Stimulated activated CD8-positive, alpha-beta memory T cell treated with anti-CD3 and anti-CD28 coated beads, Interleukin-4, amount 100 ng/mL, for 24 hours (primary cell): ENCODE measurements around the gene STPG3.
"Not testable (repeated sequence)": the region's sequence is repeated elsewhere in the genome, so short reads cannot be mapped to it uniquely, and the experiment has no call there.

Experiments used
- DNase-seq: peaks from one replicate; pipeline ENCODE4 v3.0.0-alpha.2; 2020; ENCODE audit warnings: low read depth

The STPG3 gene

DNA sequence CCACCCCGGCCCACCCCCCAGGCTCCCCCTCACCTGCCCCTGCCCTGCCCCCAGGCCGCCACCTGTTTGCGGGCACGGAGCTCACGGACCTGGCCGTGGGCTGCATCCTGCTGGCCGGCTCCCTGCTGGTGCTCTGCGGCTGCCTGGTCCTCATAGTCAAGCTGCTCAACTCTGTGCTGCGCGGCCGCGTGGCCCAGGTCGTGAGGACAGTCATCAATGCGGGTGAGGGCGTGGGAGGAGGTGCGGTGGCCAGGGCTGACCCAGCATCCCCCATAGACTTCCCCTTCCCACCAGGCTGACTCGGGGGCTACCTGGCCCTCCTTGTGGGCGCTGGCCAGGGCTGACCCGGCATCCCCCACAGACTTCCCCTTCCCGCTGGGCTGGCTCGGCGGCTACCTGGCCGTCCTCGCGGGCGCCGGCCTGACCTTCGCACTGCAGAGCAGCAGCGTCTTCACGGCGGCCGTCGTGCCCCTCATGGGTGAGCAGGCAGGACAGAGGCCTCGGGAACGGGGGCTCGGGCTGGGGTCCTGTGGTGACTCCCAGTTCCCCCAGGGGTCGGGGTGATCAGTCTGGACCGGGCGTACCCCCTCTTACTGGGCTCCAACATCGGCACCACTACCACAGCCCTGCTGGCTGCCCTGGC is 16.9 kb upstream of the STPG3 start:
- DNase-seq, result no peak

DNA sequence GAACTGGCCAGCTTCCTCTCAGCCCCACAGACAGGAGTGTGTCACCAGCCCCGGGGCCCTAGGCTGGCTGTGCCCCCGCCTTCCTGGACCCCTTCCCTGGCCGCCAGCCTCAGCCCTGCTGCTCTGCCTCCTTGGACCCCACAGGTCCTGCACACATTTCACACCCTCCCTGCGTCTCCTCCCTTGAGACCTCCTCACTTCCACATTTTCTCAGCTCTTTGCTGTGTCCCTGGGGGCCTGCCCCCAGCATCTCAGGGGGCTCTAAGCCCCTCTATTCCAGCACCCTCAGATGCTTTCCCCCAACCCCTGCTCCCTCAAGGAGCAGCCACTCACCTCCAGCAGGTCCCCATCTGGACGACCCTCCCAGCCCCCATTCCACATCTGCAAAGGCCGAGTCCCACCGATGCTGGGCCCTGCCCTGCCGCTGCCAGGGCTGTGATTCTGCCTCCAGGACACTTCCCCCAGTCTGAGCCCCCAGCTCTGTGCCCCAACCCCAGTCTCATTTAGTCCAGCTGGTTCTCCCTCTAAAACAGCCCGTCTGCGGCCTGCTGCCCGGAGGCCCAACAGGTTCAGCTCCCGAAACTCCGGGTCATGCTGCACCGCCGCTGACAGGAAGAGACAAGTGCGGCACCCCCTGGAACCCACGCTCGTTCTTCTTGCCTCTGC is 16.2 kb upstream of the STPG3 start:
- no peak for DNase-seq

DNA sequence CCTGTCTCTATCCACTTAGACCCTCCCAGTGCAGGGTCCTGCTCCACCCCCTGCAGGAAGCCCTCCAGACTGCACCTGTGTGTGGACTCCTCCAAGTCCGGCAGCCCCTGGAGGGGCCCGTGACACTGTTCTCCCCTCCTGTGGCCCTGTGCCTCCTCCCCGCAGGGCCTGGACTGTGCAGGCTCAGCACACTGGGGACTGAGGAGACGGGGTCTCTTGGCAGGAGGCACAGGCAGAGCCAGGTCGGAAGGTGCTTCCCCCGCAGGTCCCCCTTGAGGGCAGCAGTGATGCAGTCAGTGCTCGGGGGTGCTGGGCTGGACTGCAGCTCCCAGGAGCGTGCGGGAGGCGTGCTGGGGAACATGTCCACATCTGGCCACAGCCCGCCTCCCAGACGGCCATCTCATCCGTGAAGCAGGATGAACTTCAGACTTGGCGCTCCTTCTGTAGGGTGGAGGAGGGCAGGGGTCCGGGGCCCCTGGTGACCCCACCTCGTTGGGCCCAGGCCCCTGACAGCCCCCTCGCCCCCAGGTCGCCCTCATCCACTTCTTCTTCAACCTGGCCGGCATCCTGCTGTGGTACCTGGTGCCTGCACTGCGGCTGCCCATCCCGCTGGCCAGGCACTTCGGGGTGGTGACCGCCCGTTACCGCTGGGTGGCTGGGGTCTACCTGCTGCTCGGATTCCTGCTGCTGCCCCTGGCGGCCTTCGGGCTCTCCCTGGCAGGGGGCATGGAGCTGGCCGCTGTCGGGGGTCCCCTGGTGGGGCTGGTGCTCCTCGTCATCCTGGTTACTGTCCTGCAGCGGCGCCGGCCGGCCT is 15.5 kb upstream of the STPG3 start:
- DNase-seq, result no peak

DNA sequence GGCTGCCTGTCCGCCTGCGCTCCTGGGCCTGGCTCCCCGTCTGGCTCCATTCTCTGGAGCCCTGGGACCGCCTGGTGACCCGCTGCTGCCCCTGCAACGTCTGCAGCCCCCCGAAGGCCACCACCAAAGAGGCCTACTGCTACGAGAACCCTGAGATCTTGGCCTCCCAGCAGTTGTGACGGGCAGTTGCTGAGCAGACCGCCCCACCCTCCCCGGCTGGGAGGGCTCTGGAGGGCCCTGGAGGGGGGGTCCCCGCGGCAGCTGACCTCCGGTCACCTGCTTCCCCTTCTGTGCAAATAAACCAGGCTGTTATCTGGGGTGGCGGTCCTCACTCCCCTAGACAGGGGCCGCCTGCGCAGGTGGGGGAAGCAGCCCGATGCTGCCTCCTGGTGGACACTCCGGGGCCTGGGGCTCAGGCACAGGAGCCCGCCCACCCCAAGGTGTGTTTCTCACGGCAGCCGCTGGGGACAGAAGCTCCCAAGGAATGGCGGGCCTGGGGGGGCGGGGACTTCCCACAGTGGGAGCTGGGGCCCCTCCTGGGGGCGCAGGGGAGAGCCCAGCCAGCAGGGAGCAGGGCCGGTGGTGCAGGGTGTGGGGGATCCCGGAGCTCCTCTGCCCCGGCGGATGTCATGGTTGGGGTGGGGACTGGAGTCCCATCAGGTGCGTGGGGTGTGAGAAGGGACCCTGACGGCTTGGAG is 14.7 kb upstream of the STPG3 start:
- peak; percentile 87 for DNase-seq

DNA sequence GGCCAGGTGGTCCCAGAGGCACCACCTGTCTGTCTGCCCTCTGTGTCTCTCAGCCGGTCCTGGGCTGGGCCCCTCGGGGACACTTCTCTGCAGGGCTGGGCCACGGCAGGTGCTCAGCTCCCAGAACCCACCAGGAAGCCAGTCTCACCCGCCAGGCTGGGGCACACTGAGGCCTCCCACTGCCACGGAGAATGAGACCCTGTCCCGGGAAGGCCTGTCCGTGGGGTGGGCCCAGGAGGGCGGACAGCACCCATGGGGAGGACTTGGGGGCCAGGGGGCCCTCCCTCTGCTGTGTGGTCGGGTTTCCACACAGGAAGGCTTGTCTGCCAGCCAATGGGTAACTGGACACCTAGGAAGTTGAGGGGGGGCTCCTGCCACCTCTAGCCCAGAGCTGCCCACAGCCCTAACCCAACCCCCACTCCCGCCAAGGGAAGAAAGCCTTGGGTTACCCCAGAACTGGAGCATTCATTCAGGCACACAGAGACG is 14.1 kb upstream of the STPG3 start:
- no peak for DNase-seq

DNA sequence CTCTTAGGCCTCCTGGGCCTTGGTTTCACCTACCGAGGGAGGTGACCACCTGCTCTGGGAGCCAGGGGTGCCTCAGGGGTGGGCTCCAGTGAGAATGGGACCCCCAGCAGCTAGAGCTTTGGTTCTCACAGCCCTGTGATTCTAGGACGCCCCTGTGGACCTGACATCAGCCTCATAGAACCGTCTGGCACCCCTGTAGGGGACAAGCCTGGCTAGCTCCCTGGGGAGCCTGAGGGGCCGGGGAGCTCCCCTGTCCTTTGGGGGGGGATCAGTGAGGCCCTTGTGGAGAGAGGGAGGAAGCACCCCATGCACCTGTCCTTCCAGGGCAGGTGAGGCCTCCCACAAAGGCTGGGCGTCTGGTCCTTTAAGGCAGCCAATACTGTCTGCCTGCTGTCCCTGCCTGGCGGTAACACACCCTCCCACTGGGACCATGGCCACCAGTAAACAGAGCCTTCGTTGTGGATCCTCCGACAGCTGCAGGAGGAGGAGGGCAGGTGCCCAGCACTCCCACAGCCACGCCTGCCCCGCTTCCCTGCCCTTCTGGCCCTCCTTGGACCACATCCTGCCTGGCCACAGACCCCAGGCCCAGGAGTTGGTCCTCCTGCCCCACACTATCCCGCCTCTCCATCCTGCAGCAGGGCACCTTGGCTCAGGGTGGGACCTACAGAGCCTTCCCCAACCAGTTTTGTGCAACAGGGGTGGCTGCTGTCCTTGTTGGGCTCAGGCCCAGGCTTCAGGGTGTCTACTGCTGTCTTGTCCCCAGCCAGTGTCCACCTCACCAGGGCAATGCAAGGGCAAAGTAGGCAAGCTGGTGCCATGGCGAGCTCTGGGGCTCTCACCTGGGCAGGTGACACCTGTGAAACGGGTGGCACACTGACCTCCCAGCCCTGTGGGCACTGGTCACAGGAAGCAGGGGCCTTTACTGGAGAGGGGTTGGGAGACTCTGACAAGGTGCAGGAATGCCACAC is 13.0 kb upstream of the STPG3 start:
- no peak for DNase-seq

DNA sequence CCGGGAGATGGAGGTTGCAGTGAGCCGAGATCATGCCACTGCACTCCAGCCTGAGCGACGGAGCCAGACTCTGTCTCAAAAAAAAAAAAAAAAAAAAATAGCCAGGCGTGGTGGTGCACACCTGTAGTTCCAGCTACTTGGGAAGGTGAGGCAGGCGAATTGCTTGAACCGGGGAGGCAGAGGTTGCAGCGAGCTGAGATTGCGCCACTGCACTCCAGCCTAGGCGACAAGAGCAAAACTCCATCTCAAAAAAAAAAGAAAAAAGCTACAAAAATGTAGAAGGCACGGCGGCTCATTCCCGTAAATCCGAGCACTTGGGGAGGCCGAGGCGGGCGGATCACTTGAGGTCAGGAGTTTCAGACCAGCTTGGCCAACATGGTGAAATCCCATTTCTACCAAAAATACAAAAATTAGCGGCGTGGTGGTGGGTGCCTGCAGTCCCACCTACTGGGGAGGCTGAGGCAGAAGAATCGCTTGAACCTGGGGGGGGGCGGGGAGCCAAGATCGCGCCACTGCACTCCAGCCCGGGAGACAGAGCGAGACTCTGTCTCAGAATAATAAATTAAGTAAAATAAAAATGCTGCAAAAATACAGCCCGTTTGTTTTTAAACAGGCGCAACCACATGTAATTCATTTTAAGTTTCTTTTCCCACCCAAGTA is 11.4 kb upstream of the STPG3 start:
- DNase-seq, result not testable (repeated sequence)

DNA sequence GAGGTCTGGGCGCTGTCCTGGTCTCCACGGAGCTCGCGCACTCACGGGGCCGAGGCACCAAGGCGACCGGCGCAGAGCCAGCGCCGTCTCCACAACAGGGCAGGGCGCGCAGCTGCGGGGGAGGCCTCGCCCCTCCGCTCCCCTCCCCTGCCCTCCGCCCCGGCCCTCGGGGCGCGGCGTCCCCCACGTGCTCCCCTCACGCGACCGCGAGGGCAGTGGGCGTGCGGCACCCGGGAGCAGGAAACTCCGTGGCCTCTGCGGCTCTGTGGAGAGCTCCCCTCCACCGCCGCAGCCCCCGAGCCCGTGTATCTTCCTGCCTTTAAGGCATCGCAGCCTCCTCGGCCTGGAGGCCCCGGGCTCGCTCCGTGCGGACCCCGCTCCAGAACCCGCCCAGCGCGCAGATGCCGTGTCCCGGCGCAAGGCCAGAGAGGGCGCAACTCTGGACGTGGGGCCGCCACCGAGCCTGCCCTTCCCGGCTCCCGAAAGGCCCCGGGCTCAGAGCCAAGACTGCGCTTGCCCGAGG is 10.7 kb upstream of the STPG3 start:
- DNase-seq, result peak; percentile 68

DNA sequence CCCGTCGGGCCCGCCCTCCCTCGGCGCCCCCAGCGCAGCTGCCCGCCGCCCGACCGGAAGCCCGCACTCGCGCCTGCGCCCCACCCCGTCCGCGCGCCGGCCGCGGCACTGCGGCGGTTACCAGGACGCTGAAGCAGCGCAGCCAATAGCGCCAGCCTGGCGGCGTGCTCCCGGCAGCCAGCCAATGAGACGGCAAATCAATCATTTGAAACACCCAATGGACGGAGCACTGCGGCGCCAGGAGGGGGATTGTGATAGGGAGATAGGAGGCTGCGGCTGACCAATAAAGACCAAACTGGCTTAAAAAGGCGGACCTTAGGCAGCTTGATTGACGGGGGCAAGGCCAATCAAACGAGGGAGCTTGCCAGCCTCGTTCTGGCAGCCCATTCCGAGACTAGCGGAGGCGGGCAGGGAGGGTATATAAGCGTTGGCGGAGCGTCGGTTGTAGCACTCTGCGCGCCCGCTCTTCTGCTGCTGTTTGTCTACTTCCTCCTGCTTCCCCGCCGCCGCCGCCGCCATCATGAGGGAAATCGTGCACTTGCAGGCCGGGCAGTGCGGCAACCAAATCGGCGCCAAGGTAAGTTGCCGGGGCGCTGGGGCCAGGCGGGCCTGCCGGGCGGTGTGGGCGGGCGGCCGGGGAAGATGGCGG is 10.1 kb upstream of the STPG3 start, which contains the start of gene TUBB4B:
Gene TUBB4B, plus strand, starts transcription at position 447 of the 649 bp plus-strand sequence. Its CDS starts 74 bp downstream, at position 521.
- DNase-seq, result peak; percentile 94

DNA sequence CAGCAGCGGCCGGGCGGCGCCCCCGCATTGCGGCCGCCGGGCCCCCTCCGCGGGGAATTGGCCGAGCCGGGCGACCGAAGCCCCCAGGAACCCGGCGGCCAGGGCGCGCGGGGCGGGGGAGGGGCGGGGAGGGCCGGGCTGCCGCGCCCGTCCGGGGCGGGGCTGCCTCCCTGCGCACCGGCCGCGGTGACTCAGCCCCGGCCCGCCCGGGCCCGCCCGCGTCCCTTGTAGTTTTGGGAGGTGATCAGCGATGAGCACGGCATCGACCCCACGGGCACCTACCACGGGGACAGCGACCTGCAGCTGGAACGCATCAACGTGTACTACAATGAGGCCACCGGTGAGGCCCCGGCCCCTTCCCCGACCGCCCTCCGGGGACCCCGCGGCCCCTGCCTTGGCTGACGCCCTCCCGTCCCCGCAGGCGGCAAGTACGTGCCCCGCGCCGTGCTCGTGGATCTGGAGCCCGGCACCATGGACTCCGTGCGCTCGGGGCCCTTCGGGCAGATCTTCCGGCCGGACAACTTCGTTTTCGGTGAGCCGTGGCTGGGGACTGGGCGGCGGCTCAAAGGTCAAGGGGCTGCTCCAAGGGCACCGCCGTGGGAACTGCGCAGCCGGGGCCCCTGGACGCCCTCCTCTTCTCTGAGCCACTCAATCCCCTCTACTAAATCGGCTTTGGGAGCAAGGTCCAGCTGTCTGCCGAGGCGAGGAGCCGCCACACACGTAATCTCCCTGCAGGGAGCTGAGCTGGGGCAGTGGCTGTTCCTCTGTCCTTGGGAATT is 9.4 kb upstream of the STPG3 start:
- DNase-seq, result peak; percentile 64

DNA sequence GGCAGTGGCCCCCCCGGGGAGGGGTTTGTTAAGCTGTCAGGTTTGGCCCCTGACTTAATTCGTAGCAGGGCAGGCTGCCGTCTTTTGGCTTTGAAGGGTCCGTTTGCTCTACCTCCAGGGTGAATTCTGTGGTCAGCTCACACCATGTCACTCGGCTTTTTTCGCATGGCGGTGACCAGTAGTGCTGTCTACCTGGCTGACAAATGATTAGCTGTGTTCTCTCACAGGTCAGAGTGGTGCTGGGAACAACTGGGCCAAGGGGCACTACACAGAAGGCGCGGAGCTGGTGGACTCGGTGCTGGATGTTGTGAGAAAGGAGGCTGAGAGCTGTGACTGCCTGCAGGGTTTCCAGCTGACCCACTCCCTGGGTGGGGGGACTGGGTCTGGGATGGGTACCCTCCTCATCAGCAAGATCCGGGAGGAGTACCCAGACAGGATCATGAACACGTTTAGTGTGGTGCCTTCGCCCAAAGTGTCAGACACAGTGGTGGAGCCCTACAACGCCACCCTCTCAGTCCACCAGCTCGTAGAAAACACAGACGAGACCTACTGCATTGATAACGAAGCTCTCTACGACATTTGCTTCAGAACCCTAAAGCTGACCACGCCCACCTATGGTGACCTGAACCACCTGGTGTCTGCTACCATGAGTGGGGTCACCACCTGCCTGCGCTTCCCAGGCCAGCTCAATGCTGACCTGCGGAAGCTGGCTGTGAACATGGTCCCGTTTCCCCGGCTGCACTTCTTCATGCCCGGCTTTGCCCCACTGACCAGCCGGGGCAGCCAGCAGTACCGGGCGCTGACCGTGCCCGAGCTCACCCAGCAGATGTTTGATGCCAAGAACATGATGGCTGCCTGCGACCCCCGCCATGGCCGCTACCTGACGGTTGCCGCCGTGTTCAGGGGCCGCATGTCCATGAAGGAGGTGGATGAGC is 8.6 kb upstream of the STPG3 start:
- no peak for DNase-seq

DNA sequence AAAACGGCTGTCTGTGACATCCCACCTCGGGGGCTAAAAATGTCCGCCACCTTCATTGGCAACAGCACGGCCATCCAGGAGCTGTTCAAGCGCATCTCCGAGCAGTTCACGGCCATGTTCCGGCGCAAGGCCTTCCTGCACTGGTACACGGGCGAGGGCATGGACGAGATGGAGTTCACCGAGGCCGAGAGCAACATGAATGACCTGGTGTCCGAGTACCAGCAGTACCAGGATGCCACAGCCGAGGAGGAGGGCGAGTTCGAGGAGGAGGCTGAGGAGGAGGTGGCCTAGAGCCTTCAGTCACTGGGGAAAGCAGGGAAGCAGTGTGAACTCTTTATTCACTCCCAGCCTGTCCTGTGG is 7.8 kb upstream of the STPG3 start:
- DNase-seq, result not testable (repeated sequence)

DNA sequence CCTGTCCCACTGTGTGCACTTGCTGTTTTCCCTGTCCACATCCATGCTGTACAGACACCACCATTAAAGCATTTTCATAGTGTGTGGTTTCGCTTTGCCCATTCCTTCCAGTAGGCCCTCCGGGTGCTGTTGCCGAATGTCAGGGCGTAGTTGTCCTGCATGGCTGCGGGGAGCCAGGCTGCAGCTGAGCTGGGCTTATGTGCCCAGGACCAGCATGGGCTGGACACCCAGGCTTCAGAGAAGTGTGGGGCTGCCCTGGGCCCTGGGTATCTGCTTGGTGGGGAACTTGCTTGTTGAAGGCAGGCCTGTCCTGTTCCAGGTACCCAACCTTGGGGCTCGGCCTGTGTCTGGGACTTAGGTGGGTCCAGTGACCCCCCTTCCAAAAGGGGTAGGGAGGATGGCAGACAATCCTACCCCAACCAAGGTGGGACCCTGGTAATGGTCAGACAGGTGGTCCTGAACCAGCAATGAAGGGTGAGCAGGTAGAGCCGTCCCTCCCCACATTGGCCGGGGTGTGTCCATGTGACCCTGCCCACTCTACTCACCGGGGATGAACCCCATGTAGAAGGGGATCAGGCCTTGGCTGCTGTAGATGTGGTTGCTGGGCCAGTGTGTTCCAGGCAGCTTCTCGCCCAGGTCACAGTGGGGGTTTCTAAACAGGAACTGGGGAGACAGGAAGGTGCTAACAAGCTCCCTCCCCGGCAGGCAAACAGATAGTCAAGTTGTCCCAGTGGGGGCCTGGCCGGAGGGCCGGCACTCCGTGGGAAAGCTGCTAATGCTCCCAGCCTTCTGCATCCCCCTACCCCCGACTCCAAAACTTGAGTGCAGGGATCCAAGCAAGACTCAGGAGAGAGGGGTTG is 7.2 kb upstream of the STPG3 start:
- DNase-seq, result no peak

DNA sequence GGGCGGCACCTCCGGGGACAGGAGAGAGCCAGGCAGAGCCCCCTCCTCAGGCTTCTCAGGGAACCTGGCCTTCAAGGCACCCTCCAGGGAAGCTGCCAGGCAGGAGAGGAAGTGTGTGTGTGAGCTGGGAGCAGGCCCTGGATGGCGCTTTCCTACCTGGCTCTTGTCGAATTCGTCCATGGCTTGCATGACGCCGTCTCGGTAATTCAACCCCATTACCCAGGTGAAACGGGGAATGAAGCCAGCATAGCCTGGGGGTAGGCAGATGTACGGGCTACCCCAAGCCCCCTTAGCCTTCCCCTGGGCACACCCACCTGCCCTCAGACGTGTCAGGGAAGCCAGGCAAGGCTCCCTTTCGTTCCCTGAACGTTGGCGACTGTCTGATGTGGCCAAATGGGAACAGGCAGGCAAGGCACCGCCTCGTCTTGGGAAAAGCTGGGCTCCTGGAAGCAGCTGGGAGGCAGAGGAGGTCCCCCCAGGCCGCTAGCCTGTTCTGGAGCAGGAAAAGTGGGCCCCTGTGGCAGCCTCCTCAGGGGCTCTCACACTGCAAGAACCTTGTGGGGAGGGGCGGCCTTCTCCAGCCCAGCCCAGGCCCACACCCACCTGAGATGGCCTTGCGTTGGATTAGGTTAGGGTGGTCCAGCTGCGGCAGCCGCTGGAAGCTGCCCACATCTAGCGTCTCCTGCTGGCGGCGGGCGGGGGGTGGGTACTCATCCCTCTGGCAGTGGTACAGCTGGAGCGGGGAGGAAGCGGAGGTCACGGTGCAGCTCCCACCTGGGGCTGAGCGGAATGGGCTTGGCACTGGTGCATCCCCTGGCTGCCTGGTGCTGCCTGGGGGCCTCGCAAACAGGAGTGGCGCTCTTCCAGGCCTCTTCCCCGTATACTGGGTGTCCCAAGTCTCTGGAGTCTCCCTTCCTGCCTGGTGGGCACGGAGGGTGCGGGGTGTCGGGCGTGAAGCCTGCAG is 6.3 kb upstream of the STPG3 start:
- no peak for DNase-seq
